Measurements from ENCODE around the gene HSPB9.

The HSPB9 gene

DNA sequence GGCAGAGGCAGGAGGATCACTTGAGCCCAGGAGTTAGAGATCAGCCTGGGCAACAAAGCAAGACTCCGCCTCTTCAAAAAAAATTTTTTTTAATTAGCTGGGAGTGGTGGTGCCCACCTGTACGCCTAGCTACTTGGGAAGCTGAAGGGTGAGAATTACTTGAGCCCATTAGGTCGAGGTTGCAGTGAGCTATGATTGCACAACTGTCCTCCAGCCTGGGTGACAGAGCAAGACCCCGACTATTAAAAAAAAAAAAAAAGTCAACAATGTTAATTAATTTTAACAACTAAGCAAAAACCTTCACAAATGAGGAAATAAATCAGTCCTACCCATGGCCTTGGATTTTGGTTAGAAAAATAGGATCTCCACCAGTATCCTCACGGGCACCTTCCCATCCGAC lies 15.5 kb upstream of the HSPB9 start:
- Histone ChIP-seq H3K4me2 (ENCODE audit: low read length) (no peak overlapping the region), H4K5ac (ENCODE audit: low read length) (no peak overlapping the region), H3K4me1 (ENCODE audit: control insufficient read depth, low read depth, low read length) (peaks cover 3% of the 10 kb centered on the region), H3K79me2 (ENCODE audit: control insufficient read depth, insufficient read depth, low read length) (no peaks in the 10 kb centered on the region), H3K36me3 (ENCODE audit: control insufficient read depth, insufficient read depth, low read length) (no peaks in the 10 kb centered on the region), H4K8ac (ENCODE audit: low read depth, low read length) (no peak overlapping the region), H3K79me1 (ENCODE audit: low read length) (no peaks in the 10 kb centered on the region), H3K9ac (ENCODE audit: low read length) (no peak overlapping the region), H2BK15ac (replicated peaks; ENCODE audit: low read depth) (no peak overlapping the region), H2BK5ac (ENCODE audit: low read length) (no peak overlapping the region), H3K4ac (ENCODE audit: low read depth, low read length) (no peak overlapping the region), H3K23ac (ENCODE audit: low read length) (no peak overlapping the region), H3K27ac (ENCODE audit: low read depth, low read length) (no peak overlapping the region), H3K18ac (ENCODE audit: low read length) (no peak overlapping the region), H3K56ac (ENCODE audit: low read length) (no peak overlapping the region), H3K4me3 (ENCODE audit: low read length) (no peak overlapping the region), H3K27me3 (ENCODE audit: insufficient read depth, low read length, poor library complexity) (no peaks in the 10 kb centered on the region), H2AK5ac (ENCODE audit: low read length) (no peak overlapping the region), H2BK120ac (ENCODE audit: low read depth, low read length) (no peak overlapping the region)
- no peak for DNase-seq
- no CpG with 5 or more reads among the region's 6 CpGs for WGBS (ENCODE audit: extremely low coverage, insufficient coverage, low lambda C conversion rate)

DNA sequence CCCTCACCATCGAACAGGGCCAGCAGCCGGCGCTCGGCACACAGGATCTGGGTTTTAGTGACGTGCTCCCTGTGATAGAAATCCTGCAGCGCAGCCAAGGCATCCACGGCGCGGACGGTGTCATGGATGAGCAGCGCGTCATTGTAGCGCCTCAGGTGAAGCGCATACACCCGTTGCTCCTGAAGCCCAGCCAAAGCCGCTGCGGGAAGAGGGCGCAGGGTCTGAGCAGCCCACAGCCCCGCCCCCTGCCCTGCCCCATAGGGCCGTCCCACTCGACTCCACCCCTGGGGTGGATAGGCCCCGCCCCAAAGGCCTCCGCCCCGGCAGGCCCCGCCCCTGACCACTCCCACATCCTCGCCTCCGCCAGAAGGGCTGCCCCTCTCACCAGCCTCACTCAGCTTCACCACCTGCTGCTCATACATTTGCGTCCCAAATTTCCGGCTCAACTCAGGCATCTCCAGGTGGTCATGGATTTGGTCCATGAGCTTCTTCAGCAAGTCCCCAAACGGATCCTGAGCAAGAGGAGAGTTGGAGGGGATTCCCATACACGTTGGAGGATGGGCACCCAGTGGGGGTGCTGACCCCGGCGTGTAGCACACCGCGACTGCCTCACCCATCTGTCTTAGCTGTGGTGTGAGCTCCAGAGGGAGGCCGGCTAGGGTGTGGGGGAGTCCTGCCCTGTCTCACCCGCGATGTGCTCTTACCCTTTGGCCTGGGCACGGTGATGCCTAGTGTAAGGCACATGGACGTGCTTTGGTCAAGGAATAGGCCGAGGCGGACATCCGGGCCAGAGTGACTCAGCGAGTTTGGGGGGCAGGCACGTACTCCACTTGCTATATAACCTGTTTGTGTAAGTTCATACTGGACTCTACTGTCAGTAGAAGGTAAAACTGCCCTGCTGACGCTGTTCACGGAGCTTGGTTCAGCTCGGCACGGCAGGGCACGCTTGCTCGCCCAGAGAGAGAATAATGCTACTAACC lies 14.7 kb upstream of the HSPB9 start:
- WGBS (ENCODE audit: extremely low coverage, insufficient coverage, low lambda C conversion rate), result no CpG with 5 or more reads among the region's 51 CpGs
- H3K79me2 ChIP-seq (ENCODE audit: control insufficient read depth, insufficient read depth, low read length), result no peaks in the 10 kb centered on the region
- no peak overlapping the region for H3K4ac ChIP-seq (ENCODE audit: low read depth, low read length)
- H3K4me1 ChIP-seq (ENCODE audit: control insufficient read depth, low read depth, low read length), result peaks cover 3% of the 10 kb centered on the region
- H2BK5ac ChIP-seq (ENCODE audit: low read length), result no peak overlapping the region
- H3K79me1 ChIP-seq (ENCODE audit: low read length), result no peaks in the 10 kb centered on the region
- H2BK15ac ChIP-seq (replicated peaks; ENCODE audit: low read depth), result no peak overlapping the region
- H3K4me2 ChIP-seq (ENCODE audit: low read length), result peak overlapping the region; percentile 77
- H3K56ac ChIP-seq (ENCODE audit: low read length), result peak overlapping the region; percentile 76
- no peak overlapping the region for H4K8ac ChIP-seq (ENCODE audit: low read depth, low read length)
- H3K36me3 ChIP-seq (ENCODE audit: control insufficient read depth, insufficient read depth, low read length), result no peaks in the 10 kb centered on the region
- H3K27me3 ChIP-seq (ENCODE audit: insufficient read depth, low read length, poor library complexity), result no peaks in the 10 kb centered on the region
- no peak overlapping the region for H3K18ac ChIP-seq (ENCODE audit: low read length)
- no peak overlapping the region for H3K9ac ChIP-seq (ENCODE audit: low read length)
- no peak overlapping the region for H4K5ac ChIP-seq (ENCODE audit: low read length)
- H2AK5ac ChIP-seq (ENCODE audit: low read length), result no peak overlapping the region
- H3K4me3 ChIP-seq (ENCODE audit: low read length), result peak overlapping the region; percentile 34
- H3K23ac ChIP-seq (ENCODE audit: low read length), result no peak overlapping the region
- DNase-seq, result peak; percentile 96
- H2BK120ac ChIP-seq (ENCODE audit: low read depth, low read length), result no peak overlapping the region
- H3K27ac ChIP-seq (ENCODE audit: low read depth, low read length), result no peak overlapping the region

- no peak overlapping the region for H3K56ac ChIP-seq (ENCODE audit: low read length)
- no peaks in the 10 kb centered on the region for H3K27me3 ChIP-seq (ENCODE audit: insufficient read depth, low read length, poor library complexity)
- H4K8ac ChIP-seq (ENCODE audit: low read depth, low read length), result no peak overlapping the region
Measured at GRCh38 chr17:42109086-42109485, 13.5 kb upstream of the HSPB9 start.

GRCh38 chr17:42110301-42111264 lies 12.0 kb upstream of the HSPB9 start:
- no peak overlapping the region for H2AK5ac ChIP-seq (ENCODE audit: low read length)
- peaks cover 3% of the 10 kb centered on the region for H3K4me1 ChIP-seq (ENCODE audit: control insufficient read depth, low read depth, low read length)
- H3K36me3 ChIP-seq (ENCODE audit: control insufficient read depth, insufficient read depth, low read length), result peaks cover 2% of the 10 kb centered on the region
- no peak for DNase-seq
- no peak overlapping the region for H3K4me3 ChIP-seq (ENCODE audit: low read length)
- no peak overlapping the region for H3K4ac ChIP-seq (ENCODE audit: low read depth, low read length)
- no peak overlapping the region for H3K4me2 ChIP-seq (ENCODE audit: low read length)
- no peak overlapping the region for H3K9ac ChIP-seq (ENCODE audit: low read length)
- no peak overlapping the region for H2BK120ac ChIP-seq (ENCODE audit: low read depth, low read length)
- no peak overlapping the region for H4K8ac ChIP-seq (ENCODE audit: low read depth, low read length)
- no peaks in the 10 kb centered on the region for H3K79me2 ChIP-seq (ENCODE audit: control insufficient read depth, insufficient read depth, low read length)
- H3K79me1 ChIP-seq (ENCODE audit: low read length), result no peaks in the 10 kb centered on the region
- no peak overlapping the region for H3K56ac ChIP-seq (ENCODE audit: low read length)
- H2BK5ac ChIP-seq (ENCODE audit: low read length), result no peak overlapping the region
- WGBS (ENCODE audit: extremely low coverage, insufficient coverage, low lambda C conversion rate), result no CpG with 5 or more reads among the region's 18 CpGs
- H3K27me3 ChIP-seq (ENCODE audit: insufficient read depth, low read length, poor library complexity), result no peaks in the 10 kb centered on the region
- H4K5ac ChIP-seq (ENCODE audit: low read length), result no peak overlapping the region
- H2BK15ac ChIP-seq (replicated peaks; ENCODE audit: low read depth), result no peak overlapping the region
- H3K18ac ChIP-seq (ENCODE audit: low read length), result no peak overlapping the region
- H3K27ac ChIP-seq (ENCODE audit: low read depth, low read length), result no peak overlapping the region
- no peak overlapping the region for H3K23ac ChIP-seq (ENCODE audit: low read length)

More at GRCh38 chr17:42109086-42109485, 13.5 kb upstream of the HSPB9 start:
- Histone ChIP-seq H3K4ac (ENCODE audit: low read depth, low read length) (no peak overlapping the region), H3K4me1 (ENCODE audit: control insufficient read depth, low read depth, low read length) (peaks cover 3% of the 10 kb centered on the region), H4K5ac (ENCODE audit: low read length) (no peak overlapping the region), H3K18ac (ENCODE audit: low read length) (no peak overlapping the region), H3K4me3 (ENCODE audit: low read length) (no peak overlapping the region), H2BK15ac (replicated peaks; ENCODE audit: low read depth) (no peak overlapping the region), H3K36me3 (ENCODE audit: control insufficient read depth, insufficient read depth, low read length) (no peaks in the 10 kb centered on the region), H2BK5ac (ENCODE audit: low read length) (no peak overlapping the region), H3K9ac (ENCODE audit: low read length) (no peak overlapping the region), H3K79me2 (ENCODE audit: control insufficient read depth, insufficient read depth, low read length) (no peaks in the 10 kb centered on the region), H3K79me1 (ENCODE audit: low read length) (no peaks in the 10 kb centered on the region), H2BK120ac (ENCODE audit: low read depth, low read length) (no peak overlapping the region), H2AK5ac (ENCODE audit: low read length) (no peak overlapping the region), H3K27ac (ENCODE audit: low read depth, low read length) (no peak overlapping the region), H3K23ac (ENCODE audit: low read length) (no peak overlapping the region), H3K4me2 (ENCODE audit: low read length) (no peak overlapping the region)
- WGBS (ENCODE audit: extremely low coverage, insufficient coverage, low lambda C conversion rate), result no CpG with 5 or more reads among the region's 9 CpGs
- DNase-seq, result no peak

- no peaks in the 10 kb centered on the region for H3K27me3 ChIP-seq (ENCODE audit: insufficient read depth, low read length, poor library complexity)
- no peaks in the 10 kb centered on the region for H3K79me1 ChIP-seq (ENCODE audit: low read length)
Measured at GRCh38 chr17:42111265-42111636, 11.4 kb upstream of the HSPB9 start.

More at GRCh38 chr17:42111265-42111636, 11.4 kb upstream of the HSPB9 start:
- Histone ChIP-seq H3K79me2 (ENCODE audit: control insufficient read depth, insufficient read depth, low read length) (no peaks in the 10 kb centered on the region), H3K4me3 (ENCODE audit: low read length) (no peak overlapping the region), H4K8ac (ENCODE audit: low read depth, low read length) (no peak overlapping the region), H3K9ac (ENCODE audit: low read length) (no peak overlapping the region), H4K5ac (ENCODE audit: low read length) (no peak overlapping the region), H3K56ac (ENCODE audit: low read length) (no peak overlapping the region), H3K23ac (ENCODE audit: low read length) (no peak overlapping the region), H2AK5ac (ENCODE audit: low read length) (no peak overlapping the region), H3K4ac (ENCODE audit: low read depth, low read length) (no peak overlapping the region), H3K4me2 (ENCODE audit: low read length) (no peak overlapping the region), H3K18ac (ENCODE audit: low read length) (no peak overlapping the region), H3K4me1 (ENCODE audit: control insufficient read depth, low read depth, low read length) (peaks cover 3% of the 10 kb centered on the region), H3K36me3 (ENCODE audit: control insufficient read depth, insufficient read depth, low read length) (peaks cover 4% of the 10 kb centered on the region), H2BK15ac (replicated peaks; ENCODE audit: low read depth) (no peak overlapping the region), H2BK120ac (ENCODE audit: low read depth, low read length) (no peak overlapping the region), H3K27ac (ENCODE audit: low read depth, low read length) (no peak overlapping the region), H2BK5ac (ENCODE audit: low read length) (no peak overlapping the region)
- DNase-seq, result no peak
- WGBS (ENCODE audit: extremely low coverage, insufficient coverage, low lambda C conversion rate), result no CpG with 5 or more reads among the region's 11 CpGs
